IMR-90 (cell line): ENCODE results near the gene UTP4. TPM values are rescaled to one million over a fixed set of nuclear protein-coding genes. Genes with fewer than 3 reads are reported as not detected.

Experiments
- ATAC-seq: fragments of 200-7000 bp; cut with Tn5 transposase; 2 replicates; pipeline ENCODE4 v1.9.1; 2020; ENCODE audit warnings: low read depth, mild to moderate bottlenecking, moderate library complexity
- BruUV-seq: library from RNA; stranded (reverse); fragments of 400-500 nt; replicated peaks from 2 replicates; lab custom pipeline; 2021; lab: Mats Ljungman, UMichigan
- CTCF ChIA-PET: fragments of 300-600 bp; formaldehyde crosslinking; extraction: SDS; loops from one replicate; lab custom pipeline; 2021; ENCODE audit warnings: antibody characterized with exemption; lab: Yijun Ruan, JAX
- POLR2A ChIA-PET: fragments of 300-600 bp; sonication (Branson Sonifier 250); formaldehyde crosslinking; loops from one replicate; lab custom pipeline; 2022; ENCODE audit warnings: antibody characterized with exemption; ENCODE audit not compliant: unreplicated experiment; lab: Charles Lee
- DNase-seq: peaks from one replicate; pipeline ENCODE4 v3.0.0; 2013
- H2AFZ ChIP-seq: replicated peaks from 2 replicates; pipeline ENCODE3; 2013; ENCODE audit warnings: low read length, mild to moderate bottlenecking; ENCODE audit not compliant: poor library complexity
- H2AK5ac ChIP-seq: 2 replicates; pipeline ENCODE4 v1.6.1; 2013; ENCODE audit warnings: low read depth, low read length, inconsistent platforms
- H2AK9ac ChIP-seq: replicated peaks from 2 replicates; pipeline ENCODE3; 2013; ENCODE audit warnings: mild to moderate bottlenecking, low read depth, low read length, moderate library complexity; ENCODE audit not compliant: poor library complexity
- H2BK120ac ChIP-seq: 2 replicates; pipeline ENCODE4 v1.6.1; 2013; ENCODE audit warnings: low read depth, low read length, inconsistent platforms
- H2BK15ac ChIP-seq: 3 replicates; pipeline ENCODE4 v1.6.1; 2013; ENCODE audit warnings: low read depth, low read length, inconsistent platforms
- H2BK20ac ChIP-seq: 2 replicates; pipeline ENCODE4 v1.6.1; 2013; ENCODE audit warnings: low read depth, mild to moderate bottlenecking, inconsistent platforms, low read length, moderate library complexity
- H2BK5ac ChIP-seq: 2 replicates; pipeline ENCODE4 v1.6.1; 2013; ENCODE audit warnings: mild to moderate bottlenecking, low read depth, low read length, inconsistent platforms; ENCODE audit not compliant: poor library complexity, severe bottlenecking
- H3K14ac ChIP-seq: replicated peaks from 2 replicates; pipeline ENCODE4 v1.6.1; 2013; ENCODE audit warnings: low read depth, low read length, inconsistent platforms
- H3K18ac ChIP-seq: 2 replicates; pipeline ENCODE4 v1.6.1; 2013; ENCODE audit warnings: low read depth, low read length, control low read depth
- H3K23ac ChIP-seq: 2 replicates; pipeline ENCODE4 v1.6.1; 2013; ENCODE audit warnings: low read depth, low read length, inconsistent platforms
- H3K27ac ChIP-seq: 2 replicates; pipeline ENCODE4 v1.5.1; 2013; ENCODE audit warnings: mild to moderate bottlenecking, control low read depth, low read length; ENCODE audit not compliant: insufficient read depth
- H3K27me3 ChIP-seq: 2 replicates; pipeline ENCODE4 v1.6.1; 2013; ENCODE audit warnings: low read length; ENCODE audit not compliant: control insufficient read depth, insufficient read depth
- H3K36me3 ChIP-seq: 2 replicates; pipeline ENCODE4 v1.6.1; 2013; ENCODE audit warnings: low read length, mixed read lengths; ENCODE audit not compliant: control insufficient read depth, insufficient read depth
- H3K4ac ChIP-seq: 2 replicates; pipeline ENCODE4 v1.6.1; 2013; ENCODE audit warnings: low read depth, low read length, inconsistent platforms
- H3K4me1 ChIP-seq: 2 replicates; pipeline ENCODE4 v1.6.1; 2013; ENCODE audit warnings: low read length, mixed read lengths; ENCODE audit not compliant: control insufficient read depth, insufficient read depth
- H3K4me2 ChIP-seq: 2 replicates; pipeline ENCODE4 v1.6.1; 2013; ENCODE audit warnings: low read depth, mild to moderate bottlenecking, control low read depth, low read length, moderate library complexity
- H3K4me3 ChIP-seq: 2 replicates; pipeline ENCODE4 v1.5.1; 2013; ENCODE audit warnings: low read depth, mild to moderate bottlenecking, control low read depth, low read length, moderate library complexity; ENCODE audit not compliant: insufficient read depth
- H3K56ac ChIP-seq: 2 replicates; pipeline ENCODE4 v1.6.1; 2013; ENCODE audit warnings: low read length, inconsistent platforms; ENCODE audit not compliant: insufficient read depth; ENCODE audit errors: extremely low read depth
- H3K79me1 ChIP-seq, 2 experiments: 2 replicates each; pipeline ENCODE4 v1.6.1; 2013; ENCODE audit warnings: low read length in 2 of 2, inconsistent platforms in 1 of 2, low read depth in 1 of 2
- H3K9ac ChIP-seq: 2 replicates; pipeline ENCODE4 v1.6.1; 2013; ENCODE audit warnings: low read depth, low read length, control low read depth
- H3K9me1 ChIP-seq: 2 replicates; pipeline ENCODE4 v1.6.1; 2013; ENCODE audit warnings: low read length, inconsistent platforms; ENCODE audit not compliant: insufficient read depth
- H3K9me3 ChIP-seq: 2 replicates; pipeline ENCODE4 v1.6.1; 2013; ENCODE audit warnings: low read length; ENCODE audit not compliant: control insufficient read depth, insufficient read depth
- H4K20me1 ChIP-seq: 2 replicates; pipeline ENCODE4 v1.6.1; 2013; ENCODE audit warnings: low read length, inconsistent platforms; ENCODE audit not compliant: insufficient read depth
- H4K5ac ChIP-seq: 2 replicates; pipeline ENCODE4 v1.6.1; 2013; ENCODE audit warnings: mild to moderate bottlenecking, low read depth, low read length, control low read depth
- H4K8ac ChIP-seq, 2 experiments: 2 replicates each; pipeline ENCODE4 v1.6.1; 2013; ENCODE audit warnings: low read depth in 2 of 2, low read length in 2 of 2, control low read depth in 1 of 2, inconsistent platforms in 1 of 2
- H4K91ac ChIP-seq: 2 replicates; pipeline ENCODE4 v1.6.1; 2013; ENCODE audit warnings: low read depth, low read length, inconsistent platforms; ENCODE audit not compliant: insufficient read depth
- BHLHE40 ChIP-seq: fragments of 150-350 bp; IDR thresholded peaks from 2 replicates; pipeline ENCODE4 v1.6.1; 2016; ENCODE audit warnings: mild to moderate bottlenecking, low read depth, low read length
- CEBPB ChIP-seq: IDR thresholded peaks from 2 replicates; pipeline ENCODE4 v1.6.1; 2012; ENCODE audit warnings: low read depth, low read length, improper control_type of control experiment
- CHD1 ChIP-seq: IDR thresholded peaks from 2 replicates; pipeline ENCODE4 v1.6.1; 2012; ENCODE audit warnings: low read depth, low read length, improper control_type of control experiment
- ELK1 ChIP-seq: fragments of 150-350 bp; IDR thresholded peaks from 2 replicates; pipeline ENCODE4 v1.6.1; 2016; ENCODE audit warnings: low read depth, mild to moderate bottlenecking, low read length, moderate library complexity, borderline replicate concordance
- FOS ChIP-seq: fragments of 150-350 bp; IDR thresholded peaks from 2 replicates; pipeline ENCODE4 v1.6.1; 2016; ENCODE audit warnings: low read depth, low read length
- MAFK ChIP-seq: IDR thresholded peaks from 2 replicates; pipeline ENCODE4 v1.6.1; 2012; ENCODE audit warnings: low read depth, low read length, improper control_type of control experiment
- MAZ ChIP-seq: IDR thresholded peaks from 2 replicates; pipeline ENCODE4 v1.6.1; 2012; ENCODE audit warnings: low read depth, mild to moderate bottlenecking, low read length, improper control_type of control experiment, moderate library complexity, borderline replicate concordance
- MXI1 ChIP-seq: IDR thresholded peaks from 2 replicates; pipeline ENCODE4 v1.6.1; 2012; ENCODE audit warnings: low read depth, mild to moderate bottlenecking, low read length, moderate library complexity, borderline replicate concordance
- NFE2L2 ChIP-seq: fragments of 150-350 bp; IDR thresholded peaks from 2 replicates; pipeline ENCODE4 v1.6.1; 2016; ENCODE audit warnings: low read depth, mild to moderate bottlenecking, low read length
- POLR2A ChIP-seq: IDR thresholded peaks from 2 replicates; pipeline ENCODE4 v1.6.1; 2012; ENCODE audit warnings: mild to moderate bottlenecking, low read depth, low read length
- RAD21 ChIP-seq: IDR thresholded peaks from 2 replicates; pipeline ENCODE4 v1.6.1; 2012; ENCODE audit warnings: low read length, improper control_type of control experiment
- RCOR1 ChIP-seq: IDR thresholded peaks from 2 replicates; pipeline ENCODE4 v1.6.1; 2012; ENCODE audit warnings: mild to moderate bottlenecking, low read length, improper control_type of control experiment; ENCODE audit not compliant: insufficient replicate concordance
- RFX5 ChIP-seq: IDR thresholded peaks from 2 replicates; pipeline ENCODE4 v1.8.0; 2012; ENCODE audit warnings: low read depth, mild to moderate bottlenecking, low read length, moderate library complexity
- SMC3 ChIP-seq: fragments of 150-350 bp; IDR thresholded peaks from 2 replicates; pipeline ENCODE4 v1.6.1; 2016; ENCODE audit warnings: low read depth, mild to moderate bottlenecking, antibody characterized with exemption, low read length, moderate library complexity
- WGBS, 2 experiments: methylation state at CpG; one replicate each; pipeline versions ENCODE4 v1.1.5 to v1.1.7; 2013; ENCODE audit warnings: missing lambda C conversion rate in 2 of 2; ENCODE audit not compliant: insufficient read length in 1 of 2; ENCODE audit errors: extremely low coverage in 2 of 2; 5-methylcytosine and 5-hydroxymethylcytosine counted together
- dilution Hi-C: fragments of 300-500 bp; cut with HindIII; formaldehyde crosslinking; loops from one replicate; pipeline ENCODE4 v1.14.3; 2018; ENCODE audit warnings: low sequenced_read_pairs; ENCODE audit not compliant: unreplicated experiment
- in situ Hi-C: fragments of 300-500 bp; cut with MboI; formaldehyde crosslinking; loops from 3 replicates; pipeline ENCODE4 v1.14.3; 2019; ENCODE audit warnings: low sequenced_read_pairs, inconsistent platforms, mixed read lengths
- intact Hi-C: fragments of 100-400 bp; cut with micrococcal nuclease; formaldehyde crosslinking; loops from 2 replicates; pipeline ENCODE4 v1.10.0; 2022
- polyA plus RNA-seq, 3 experiments: library from polyadenylated mRNA; depleted of rRNA; stranded (reverse); fragments of >200 nt; gene quantifications; 2 replicates each; pipeline ENCODE4 v1.2.3, GENCODE V29; 2012; ENCODE audit warnings: low replicate concordance in 1 of 3
- total RNA-seq: library from RNA; depleted of rRNA; stranded (reverse); fragments of >200 nt; gene quantifications from 2 replicates; pipeline ENCODE4 v1.2.3, GENCODE V29; 2012
- TF ChIP-seq, protein P1 (sequence below): conservative IDR thresholded peaks from 2 replicates; pipeline ENCODE4 v1.5.1; 2012; ENCODE audit warnings: mild to moderate bottlenecking, low read depth, low read length, improper control_type of control experiment
- TF ChIP-seq, protein P2 (sequence below): fragments of 150-350 bp; IDR thresholded peaks from 2 replicates; pipeline ENCODE4 v1.6.1; 2017; ENCODE audit warnings: mild to moderate bottlenecking, antibody characterized with exemption, low read length, low read depth

Gene UTP4
- total and polyA plus RNA-seq, 2 of the 4 experiments (the other 2 are of a cell fraction) = 32.1 to 61.8 TPM

GRCh38 chr16:69118994-69119393, 13.5 kb upstream of the UTP4 start:
- H2AK9ac ChIP-seq = no peak overlapping the region
- H3K23ac ChIP-seq = no peak overlapping the region
- peaks cover 6% of the 10 kb centered on the region for H3K9me1 ChIP-seq
- no peak overlapping the region for H2BK20ac ChIP-seq
- H3K14ac ChIP-seq = no peak overlapping the region
- H3K4ac ChIP-seq = no peak overlapping the region
- no peak for TF ChIP-seq MXI1
- TF ChIP-seq MAFK = no peak
- no peak for TF ChIP-seq MAZ
- TF ChIP-seq ELK1 = no peak
- TF ChIP-seq, protein P1, sequence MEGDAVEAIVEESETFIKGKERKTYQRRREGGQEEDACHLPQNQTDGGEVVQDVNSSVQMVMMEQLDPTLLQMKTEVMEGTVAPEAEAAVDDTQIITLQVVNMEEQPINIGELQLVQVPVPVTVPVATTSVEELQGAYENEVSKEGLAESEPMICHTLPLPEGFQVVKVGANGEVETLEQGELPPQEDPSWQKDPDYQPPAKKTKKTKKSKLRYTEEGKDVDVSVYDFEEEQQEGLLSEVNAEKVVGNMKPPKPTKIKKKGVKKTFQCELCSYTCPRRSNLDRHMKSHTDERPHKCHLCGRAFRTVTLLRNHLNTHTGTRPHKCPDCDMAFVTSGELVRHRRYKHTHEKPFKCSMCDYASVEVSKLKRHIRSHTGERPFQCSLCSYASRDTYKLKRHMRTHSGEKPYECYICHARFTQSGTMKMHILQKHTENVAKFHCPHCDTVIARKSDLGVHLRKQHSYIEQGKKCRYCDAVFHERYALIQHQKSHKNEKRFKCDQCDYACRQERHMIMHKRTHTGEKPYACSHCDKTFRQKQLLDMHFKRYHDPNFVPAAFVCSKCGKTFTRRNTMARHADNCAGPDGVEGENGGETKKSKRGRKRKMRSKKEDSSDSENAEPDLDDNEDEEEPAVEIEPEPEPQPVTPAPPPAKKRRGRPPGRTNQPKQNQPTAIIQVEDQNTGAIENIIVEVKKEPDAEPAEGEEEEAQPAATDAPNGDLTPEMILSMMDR = no peak
- no peak for TF ChIP-seq SMC3
- no peak for TF ChIP-seq RCOR1
- TF ChIP-seq NFE2L2 = no peak
- TF ChIP-seq CHD1 = no peak
- TF ChIP-seq RAD21 = no peak
- TF ChIP-seq POLR2A = no peak
- no peak for TF ChIP-seq CEBPB
- TF ChIP-seq, protein P2, sequence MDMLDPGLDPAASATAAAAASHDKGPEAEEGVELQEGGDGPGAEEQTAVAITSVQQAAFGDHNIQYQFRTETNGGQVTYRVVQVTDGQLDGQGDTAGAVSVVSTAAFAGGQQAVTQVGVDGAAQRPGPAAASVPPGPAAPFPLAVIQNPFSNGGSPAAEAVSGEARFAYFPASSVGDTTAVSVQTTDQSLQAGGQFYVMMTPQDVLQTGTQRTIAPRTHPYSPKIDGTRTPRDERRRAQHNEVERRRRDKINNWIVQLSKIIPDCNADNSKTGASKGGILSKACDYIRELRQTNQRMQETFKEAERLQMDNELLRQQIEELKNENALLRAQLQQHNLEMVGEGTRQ = no peak
- TF ChIP-seq RFX5 = no peak
- no peak for TF ChIP-seq FOS
- TF ChIP-seq BHLHE40 = no peak
- no peak overlapping the region for H3K27ac ChIP-seq
- ATAC-seq (no peak), DNase-seq (no peak)
- H2AFZ ChIP-seq = no peak overlapping the region
- no TSS peak for BruUV-seq
- peaks cover 55% of the 10 kb centered on the region for H3K36me3 ChIP-seq
- in situ Hi-C loops (loop anchor here (5.0 to 10.0 kb wide), 3 partner anchors 144 to 414 kb away; no protein-coding TSS in a partner anchor), dilution Hi-C loops (no loop called here), intact Hi-C loops (no loop called here)
- H4K8ac ChIP-seq = no peak overlapping the region
- peaks cover 13% of the 10 kb centered on the region for H4K20me1 ChIP-seq
- no peak overlapping the region for H2BK120ac ChIP-seq
- peaks cover 33 to 60% of the 10 kb centered on the region in 2 experiments for H3K79me1 ChIP-seq
- no peak overlapping the region for H2BK5ac ChIP-seq
- H2AK5ac ChIP-seq = no peak overlapping the region
- H2BK15ac ChIP-seq = no peak overlapping the region
- H3K18ac ChIP-seq = no peak overlapping the region
- H3K4me3 ChIP-seq = no peak overlapping the region
- H4K5ac ChIP-seq = no peak overlapping the region
- WGBS, 2 experiments = 100% methylated on average over 1 of the region's 2 CpGs; no CpG with 5 or more reads in 1 of the 2 experiments
- CTCF ChIA-PET = no interaction called here
- no peak overlapping the region for H4K91ac ChIP-seq
- no peak overlapping the region for H3K4me2 ChIP-seq
- no peak overlapping the region for H3K9ac ChIP-seq
- no peak overlapping the region for H3K56ac ChIP-seq
- POLR2A ChIA-PET = no interaction called here
- no peaks in the 10 kb centered on the region for H3K27me3 ChIP-seq
- no peaks in the 10 kb centered on the region for H3K9me3 ChIP-seq
- no peaks in the 10 kb centered on the region for H3K4me1 ChIP-seq
